Activated T-cell treated with anti-CD3 and anti-CD28 coated beads for 1 hour (primary cell): Measurements from ENCODE around the gene SCN1B.
"Not testable (repeated sequence)": the region's sequence is repeated elsewhere in the genome, so short reads cannot be mapped to it uniquely, and the experiment has no call there.

Experiments used
- DNase-seq: peaks from one replicate; pipeline ENCODE4 v3.0.0-alpha.2; 2020; ENCODE audit warnings: low read depth

Gene SCN1B

DNA sequence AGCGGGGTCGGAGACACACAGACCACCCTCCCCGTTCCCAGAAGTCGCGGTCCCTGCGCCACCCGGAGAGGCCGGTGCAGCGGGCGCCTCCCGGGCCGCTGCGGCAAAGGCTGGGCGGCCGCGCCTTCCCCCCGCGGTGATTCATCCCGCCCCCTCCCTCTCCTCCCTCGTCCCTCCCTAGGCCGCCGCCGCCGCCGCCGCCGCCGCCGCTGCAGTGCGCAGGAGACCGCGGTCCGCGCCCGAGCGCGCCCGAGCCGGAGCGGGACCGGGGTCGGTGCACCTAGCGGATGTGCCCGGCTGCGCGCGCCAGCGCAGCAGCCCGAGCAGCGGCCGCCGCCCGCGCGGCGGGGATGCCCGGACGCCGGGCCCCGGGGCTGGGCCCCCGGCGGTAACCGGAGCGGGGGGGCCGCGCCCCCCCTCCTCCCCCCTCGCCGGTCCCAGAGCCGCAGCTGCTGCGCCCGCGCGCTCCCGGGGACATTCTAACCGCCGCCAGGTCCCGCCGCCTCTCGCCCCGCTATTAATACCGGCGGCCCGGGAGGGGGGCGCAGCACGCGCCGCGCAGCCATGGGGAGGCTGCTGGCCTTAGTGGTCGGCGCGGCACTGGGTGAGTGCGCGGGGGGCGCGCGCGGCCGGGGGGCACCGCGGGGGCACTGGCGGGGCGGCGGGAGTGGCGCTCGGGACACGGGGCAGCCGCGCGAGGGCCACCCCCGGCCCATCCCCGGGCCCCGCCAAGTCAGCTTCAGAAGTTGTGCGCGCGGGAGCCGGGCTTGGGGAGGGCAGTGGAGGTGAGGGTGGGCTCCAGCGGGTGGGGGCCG is at the start of gene SCN1B:
SCN1B (plus strand) TSS at position 214 of the 815 bp plus-strand sequence; CDS start at position 565, 351 bp downstream.
- peak; percentile 47 for DNase-seq

DNA sequence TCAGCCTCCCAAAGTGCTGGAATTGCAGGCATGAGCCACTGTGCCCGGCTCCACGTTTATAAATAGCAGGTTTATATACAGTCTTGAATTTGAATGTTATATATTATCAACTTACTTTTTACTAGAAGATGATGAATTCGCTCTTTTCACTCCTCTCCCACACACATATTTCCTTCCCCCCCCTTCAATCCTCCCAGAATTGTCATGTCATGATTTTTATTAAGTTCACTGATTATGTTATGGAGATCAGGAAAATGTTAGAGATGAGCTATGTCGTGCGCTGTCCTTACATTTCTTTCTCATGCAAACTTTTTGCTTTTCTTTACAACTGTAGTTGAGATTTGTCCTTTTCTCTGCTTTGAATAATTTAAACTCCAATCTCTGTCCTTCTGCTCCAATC is 48.0 kb upstream of the SCN1B start:
- DNase-seq, result no peak

DNA sequence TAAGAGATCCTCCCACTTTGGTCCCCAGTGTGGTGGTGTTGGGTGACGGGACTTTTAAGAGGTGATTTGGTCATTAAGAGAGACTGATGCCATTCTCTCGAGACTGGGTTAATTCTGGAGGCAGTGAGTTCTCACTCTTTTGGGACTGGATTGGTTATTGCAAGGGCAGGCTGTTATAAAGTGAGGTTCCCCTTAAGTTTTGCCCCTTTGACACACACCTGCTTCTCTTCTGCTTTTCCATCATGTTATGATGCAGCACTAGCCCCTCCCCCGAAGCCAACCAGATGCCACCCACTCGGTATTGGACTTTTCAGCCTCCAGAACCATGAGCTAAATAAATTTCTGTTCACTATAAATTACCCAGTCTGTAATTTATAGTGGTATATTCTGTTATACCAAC is 46.5 kb upstream of the SCN1B start:
- no peak for DNase-seq

DNA sequence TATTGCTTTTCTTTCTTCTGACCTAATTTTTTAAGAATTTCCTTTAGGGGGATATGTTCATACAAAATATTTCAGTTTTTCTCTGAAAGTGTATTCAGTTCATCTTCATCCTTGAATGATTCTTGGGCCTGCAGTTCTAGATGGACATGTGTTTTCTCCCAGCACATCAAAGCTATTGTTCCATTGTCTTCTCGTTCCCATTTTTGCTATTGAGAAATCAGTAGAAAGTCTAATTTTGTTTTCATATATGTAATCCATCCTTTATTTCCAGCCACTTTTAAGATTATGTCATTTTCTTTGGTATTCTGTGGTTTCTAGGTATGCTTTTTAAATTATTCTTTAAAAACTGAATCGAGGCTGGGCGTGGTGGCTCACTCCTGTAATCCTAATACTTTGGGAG is 46.0 kb upstream of the SCN1B start:
- DNase-seq, result no peak

DNA sequence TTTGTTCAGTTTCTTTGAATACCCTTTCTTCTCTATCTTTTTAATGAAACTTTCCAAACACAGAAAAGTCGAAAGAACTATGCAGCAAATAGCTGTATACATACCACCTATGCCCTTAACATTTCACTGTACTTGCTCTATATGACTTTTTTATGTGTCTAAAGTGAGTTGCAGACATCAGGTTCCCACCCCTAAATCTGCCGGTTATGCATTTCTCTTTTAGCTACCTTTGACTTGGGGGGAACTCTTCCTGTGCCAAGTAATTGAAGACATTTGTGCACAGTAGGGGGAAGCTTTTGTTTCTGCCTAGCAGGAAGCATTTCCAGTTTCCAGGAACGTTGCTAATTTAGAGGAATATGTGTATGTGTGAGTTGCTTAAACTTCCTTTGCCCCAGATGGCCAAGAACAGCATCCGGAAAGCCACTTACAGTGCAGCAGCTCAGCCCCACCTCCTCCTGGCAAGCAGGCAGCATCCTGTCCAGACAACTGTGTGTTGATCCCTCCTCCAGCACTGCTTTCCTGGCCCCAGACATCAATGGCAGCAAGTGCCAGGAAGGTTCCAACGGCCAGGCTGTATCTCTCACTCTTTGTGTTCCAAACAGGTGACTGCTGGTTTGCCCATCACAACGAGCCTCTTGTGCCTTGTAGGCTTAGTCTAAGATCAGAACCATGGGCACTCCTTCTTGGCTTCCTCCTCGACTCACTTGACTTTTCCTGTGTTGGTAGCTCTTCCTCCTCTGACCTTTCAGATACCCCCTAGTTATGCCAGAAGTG is 44.8 kb upstream of the SCN1B start:
- DNase-seq, result no peak

DNA sequence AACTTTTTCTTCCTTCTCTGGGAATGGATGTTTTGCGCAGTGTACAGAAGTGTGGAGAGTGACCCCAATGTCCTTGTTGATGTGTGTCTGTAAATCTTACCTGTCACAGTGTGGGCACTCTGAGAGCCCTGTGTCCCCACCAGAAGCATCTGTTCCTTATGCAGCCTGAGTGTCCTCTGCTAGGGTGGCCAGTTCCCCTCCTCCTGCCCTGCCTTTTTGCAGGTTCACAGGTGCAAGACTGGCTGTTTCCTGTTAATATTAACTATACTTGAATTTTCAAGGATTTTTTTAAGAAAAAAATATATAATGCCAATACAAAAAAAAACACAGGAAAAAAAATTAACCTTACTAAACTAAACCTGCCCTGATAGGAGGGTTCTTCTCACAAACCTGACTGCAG is 42.2 kb upstream of the SCN1B start:
- no peak for DNase-seq

DNA sequence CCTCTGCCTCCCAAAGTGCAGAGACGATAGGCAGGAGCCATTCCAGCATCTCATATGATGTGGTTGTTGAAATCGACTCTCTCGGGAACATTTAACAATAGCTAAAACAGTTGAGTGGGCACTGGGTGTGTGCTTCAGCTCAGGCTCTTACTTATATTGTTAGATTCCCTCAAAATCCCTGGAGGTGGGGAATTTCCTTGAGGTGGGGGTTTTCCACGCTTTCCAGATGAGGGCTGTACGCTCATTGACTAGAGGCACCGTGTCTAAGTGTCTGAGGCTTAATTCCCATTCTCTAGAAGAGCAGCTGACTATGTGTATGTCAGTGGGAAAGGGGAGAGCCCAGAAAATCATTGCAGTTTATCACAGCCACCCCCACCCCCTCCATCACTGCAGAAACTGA is 41.0 kb upstream of the SCN1B start:
- DNase-seq, result no peak

DNA sequence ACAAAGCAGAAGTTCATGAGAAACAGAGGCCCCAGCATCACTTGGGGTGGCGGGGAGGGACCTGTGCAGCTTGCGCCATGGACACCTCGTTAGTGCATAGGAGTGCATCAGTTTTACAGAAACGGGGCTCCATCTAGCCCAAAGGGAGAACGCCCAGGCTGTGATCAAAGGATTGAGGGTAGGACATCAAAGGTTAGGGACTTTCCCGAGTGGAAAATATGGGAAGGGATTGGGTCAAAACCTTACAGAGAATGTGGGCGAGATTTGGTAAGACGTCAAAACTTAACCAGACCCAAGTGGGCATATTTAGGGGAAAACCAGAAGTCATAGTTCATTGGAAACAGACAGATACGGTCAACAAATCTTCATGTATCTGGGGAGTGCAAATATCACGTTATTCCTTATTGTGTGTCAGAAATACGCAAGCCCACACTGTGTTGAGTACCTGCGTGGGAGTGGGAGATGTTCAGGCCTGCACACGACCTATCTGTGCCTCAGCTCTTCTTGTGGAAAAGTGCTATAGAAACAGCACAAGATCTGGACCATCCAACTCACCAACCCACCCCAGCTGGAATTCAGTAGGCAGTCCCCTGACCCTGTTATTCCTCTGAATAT is 39.6 kb upstream of the SCN1B start:
- DNase-seq, result no peak

DNA sequence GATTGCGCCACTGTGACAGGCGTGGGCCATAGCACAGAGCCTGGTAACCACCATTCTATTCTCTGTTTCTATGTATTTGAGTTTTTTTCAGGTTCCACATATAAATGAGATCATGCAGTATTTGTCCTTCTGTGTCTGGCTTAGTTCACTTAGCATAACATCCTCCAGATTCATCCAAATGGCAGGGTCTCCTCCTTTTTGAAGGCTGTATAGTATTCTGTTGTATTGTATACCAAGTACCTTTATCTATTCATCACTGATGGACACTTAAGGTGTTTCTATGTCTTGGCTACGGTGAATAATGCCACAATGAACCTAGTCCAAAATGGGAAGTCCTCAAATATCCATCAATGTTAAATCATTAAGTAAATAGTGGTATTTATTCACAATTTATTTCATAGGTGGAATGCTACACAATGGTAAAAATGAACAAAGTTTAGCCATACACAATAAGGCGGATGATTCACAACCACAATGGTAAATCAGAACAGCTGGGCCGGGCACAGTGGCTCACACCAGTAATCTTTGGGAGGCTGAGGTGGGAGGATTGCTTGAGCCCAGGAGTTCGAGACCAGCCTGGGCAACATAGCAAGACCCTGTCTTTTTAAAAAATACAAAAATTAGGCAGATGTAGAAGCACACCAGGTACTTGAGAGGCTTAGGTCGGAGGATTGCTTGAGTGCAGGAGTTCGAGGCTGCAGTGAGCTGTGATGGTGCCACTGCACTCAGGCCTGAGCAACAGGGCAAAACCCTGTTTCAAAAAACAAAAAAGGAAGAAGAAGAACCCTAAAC is 38.5 kb upstream of the SCN1B start:
- no peak for DNase-seq

DNA sequence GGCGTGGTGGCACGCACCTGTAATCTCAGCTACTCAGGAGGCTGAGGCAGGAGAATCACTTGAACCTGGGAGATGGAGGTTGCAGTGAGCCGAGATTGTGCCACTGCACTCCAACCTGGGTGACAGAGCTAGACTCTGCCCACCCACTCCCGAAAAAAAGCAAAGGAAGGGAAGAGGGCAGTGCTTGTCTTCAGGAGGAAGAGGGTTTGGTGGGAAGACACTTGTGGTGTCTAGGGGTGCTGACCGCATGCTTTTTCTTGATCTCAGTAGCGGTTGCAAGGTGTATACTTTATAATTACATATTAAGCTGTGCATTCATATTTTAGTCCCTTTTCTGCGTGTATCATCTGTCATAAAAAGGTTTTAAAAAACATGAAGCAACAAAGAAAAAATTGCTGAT is 37.7 kb upstream of the SCN1B start:
- not testable (repeated sequence) for DNase-seq

DNA sequence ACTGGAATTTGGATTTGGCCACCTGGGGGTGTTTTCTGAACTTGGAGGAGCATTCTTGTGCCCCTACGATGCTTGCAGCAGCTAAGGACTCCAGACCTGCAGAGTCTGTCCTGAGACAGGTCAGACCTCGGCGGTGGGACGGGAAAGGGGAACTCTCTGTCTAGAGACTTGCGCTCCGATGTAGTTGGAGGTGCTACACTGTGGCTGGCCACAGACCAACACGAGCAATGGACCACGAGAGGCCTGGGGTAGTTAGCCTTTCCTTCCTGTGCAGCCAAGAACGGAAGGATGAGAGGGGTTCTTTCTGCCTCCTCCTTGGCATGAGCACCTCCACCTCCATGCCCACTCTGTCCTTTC is 36.0 kb upstream of the SCN1B start:
- DNase-seq, result no peak

DNA sequence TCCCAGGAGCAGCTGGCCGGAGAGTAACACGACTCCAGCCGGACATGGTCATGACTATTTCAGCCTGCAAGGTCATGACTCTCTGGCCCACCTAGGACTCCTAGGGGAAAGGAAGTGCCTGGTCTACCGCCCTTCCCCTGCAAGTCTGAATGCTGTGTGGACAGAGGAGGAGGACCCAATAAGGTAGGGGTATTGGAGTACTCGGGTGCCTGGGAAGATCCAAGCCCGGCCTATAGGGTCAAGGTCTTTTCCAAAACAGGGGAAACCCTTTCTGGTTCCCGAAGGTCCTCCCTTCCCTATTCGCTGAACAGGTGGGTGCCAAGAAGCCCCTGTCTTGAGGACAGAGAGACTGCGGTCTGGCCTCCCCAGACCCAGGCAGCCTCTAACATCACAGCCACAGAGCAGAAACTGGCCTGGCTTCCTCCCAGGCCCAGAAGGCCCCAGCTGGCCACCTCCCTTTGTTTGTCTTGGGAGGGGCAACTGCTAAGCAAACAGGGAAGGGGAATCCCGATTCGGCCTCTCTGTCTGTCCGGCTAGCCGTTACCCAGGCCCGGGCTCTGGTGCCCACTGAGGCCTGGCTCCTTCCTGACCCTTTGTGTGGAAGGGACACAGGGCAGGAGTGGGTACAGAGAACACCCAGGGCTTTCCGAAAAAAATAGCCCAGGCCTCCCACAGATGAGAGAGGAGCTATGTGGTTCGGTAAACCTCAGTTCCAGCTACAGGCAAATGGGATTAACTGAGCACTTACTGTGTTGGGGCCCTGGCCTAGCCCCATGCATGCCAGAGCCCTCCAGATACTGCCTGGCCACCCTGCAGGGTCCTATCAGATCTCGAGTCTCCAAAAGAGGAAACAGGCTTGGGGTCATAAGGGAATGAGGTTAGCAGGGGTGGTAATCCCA is 35.4 kb upstream of the SCN1B start:
- DNase-seq, result no peak

DNA sequence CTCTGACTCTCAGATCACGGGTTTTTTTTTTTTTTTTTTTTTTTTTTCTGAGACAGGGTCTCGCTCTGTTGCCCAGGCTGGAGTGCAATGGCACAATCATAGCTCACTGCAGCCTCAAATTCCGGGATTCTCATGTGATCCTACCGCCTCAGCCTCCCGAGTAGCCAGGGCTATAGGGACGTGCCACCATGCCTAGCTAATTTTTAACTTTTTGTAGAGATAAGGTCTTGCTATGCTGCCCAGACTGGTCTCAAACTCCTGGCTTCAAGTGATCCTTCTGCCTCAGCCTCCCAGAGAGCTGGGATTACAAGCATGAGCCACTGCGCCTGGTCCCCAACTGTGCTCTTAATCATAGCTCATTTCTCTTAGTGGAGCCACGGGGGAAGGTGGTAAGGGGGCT is 34.7 kb upstream of the SCN1B start:
- no peak for DNase-seq

DNA sequence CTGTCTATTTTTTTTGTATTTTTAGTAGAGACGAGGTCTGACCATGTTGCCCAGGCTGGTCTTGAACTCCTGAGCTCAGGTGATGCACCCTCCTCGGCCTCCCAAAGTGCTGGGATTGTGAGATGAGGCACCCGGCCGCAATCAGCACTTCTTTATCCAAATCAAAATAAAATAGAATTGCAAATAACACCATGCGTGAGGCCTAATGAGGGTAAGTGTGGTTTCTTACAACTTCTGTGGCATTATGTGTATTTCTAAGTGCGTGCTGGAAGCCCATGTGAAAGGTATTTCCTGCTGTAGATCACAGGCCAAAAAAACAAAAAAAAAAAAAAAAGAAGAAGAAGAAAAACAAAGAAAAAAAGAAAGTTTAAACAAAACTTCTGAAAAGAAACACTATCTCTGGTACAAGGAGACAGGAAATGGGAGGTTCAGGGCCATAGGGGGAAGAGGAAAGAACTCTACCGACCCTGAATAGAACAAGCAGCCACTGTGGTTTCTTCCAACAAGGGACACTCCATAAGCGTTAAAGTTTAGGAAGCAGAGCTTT is 33.1 kb upstream of the SCN1B start:
- DNase-seq, result no peak

DNA sequence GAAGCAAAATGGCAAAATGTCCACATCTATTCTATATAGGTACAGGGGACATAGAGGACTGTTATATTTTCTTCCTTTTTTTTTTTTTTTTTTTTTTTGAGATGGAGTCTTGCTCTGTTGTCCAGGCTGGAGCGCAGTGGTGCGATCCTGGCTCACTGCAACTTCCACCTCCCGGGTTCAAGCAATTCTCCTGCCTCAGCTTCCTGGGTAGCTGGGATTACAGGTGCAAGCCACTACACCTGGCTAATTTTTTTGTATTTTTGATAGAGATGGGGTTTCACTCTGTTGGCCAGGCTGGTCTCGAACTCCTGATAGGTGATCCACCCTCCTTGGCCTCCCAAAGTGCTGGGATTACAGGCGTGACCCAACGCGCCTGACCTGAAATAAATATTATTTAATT is 32.0 kb upstream of the SCN1B start:
- DNase-seq, result not testable (repeated sequence)

DNA sequence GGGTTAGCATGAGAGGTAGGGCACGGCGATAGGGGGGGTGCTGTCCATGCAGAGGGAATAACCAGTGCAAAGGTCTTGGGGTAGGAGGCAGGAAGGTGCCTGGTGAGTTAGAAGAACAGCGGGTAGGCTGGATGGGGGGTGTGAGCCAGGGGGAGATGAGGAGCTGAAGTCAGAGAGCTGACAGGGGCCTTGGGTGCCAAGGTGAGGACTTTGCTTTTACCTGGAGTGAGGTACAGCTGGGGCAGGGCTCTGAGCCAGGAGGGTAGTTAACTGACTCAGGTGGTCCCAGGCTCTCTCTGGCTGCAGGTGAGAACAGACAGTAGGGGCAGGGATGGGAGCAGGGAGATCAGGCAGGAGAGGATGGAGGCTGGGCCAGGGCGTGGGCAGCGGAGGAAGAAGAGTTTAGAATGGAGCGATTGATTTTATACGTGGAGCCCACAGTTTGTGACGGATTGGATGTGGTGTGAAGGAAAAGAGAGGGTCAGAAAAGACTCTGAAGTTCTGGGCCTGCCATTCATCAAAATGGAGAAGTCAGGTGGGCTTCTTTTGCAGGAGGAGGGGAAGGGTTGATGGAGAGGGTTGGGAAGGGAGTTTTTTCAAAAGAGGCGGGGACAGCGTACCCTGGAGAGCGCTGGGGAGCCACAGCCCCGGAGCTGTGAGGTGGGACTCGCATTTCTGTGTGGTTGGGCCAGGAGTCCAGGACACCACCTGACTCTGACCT is 31.3 kb upstream of the SCN1B start:
- no peak for DNase-seq

DNA sequence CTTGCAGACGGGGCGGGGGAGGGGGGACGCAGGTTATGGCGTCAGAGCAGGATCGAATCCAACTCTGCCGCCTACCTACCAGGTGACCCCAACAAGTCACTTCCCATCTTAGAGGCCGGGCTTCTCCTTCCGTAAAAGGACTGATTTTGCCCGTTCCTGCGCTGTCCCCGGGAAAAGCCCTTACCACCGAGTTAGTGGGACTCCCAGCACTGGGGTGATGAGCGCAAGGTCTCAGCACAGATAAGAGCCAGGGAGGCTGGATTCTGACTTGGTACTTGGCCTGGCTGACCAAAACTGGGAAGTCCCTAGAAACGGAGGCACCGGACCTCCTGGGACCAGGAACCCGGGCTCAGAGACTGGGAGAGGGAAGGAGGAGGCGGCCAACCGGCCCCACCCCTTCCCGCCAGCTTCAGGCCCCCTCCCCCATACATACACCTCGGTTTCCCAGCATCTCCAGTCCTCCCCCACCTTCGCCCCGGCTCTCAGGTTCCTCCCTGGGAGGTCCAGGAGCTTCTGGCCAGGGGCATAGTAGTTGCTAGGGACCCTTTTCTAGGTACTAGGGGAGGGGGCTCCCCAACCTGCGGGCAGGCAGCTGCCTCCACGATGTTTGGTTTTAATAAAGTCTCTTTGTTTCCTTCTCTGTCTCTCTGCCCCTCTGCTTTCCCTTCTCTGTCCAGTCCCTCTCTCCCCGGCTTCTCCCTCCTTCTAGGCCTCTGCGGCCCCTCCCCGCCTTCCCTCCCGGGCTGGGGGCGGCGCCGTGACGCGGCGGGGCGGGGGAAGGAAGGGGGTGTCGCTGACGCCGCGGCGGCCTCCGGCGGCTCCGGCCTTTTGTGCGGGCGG is 30.6 kb upstream of the SCN1B start, which contains the start of gene GRAMD1A:
GRAMD1A (plus strand) TSS at position 826 of the 840 bp plus-strand sequence. CDS start 156 bp downstream, outside the sequence.
- DNase-seq, result peak; percentile 63

DNA sequence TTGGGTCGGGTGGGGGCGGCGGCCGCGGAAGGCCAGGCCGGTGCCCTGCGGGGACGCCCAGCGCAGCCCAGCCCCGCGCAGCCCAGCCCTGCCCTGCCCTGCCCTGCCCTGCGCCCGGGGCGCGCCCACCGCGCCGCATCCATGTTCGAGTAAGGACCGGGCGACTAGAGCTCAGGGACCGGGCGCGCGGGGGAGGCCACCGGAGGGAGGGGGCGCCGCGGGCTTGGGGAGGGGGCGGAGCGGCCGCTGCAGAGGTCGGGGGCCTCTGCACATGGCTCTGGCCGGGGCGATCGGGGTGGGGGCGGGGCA is 30.0 kb upstream of the SCN1B start:
- DNase-seq, result no peak
